Hepatocyte (in vitro differentiated cells): ENCODE measurements around the gene NR2C2.

Experiments
- CTCF ChIP-seq: fragments of 200-600 bp; sonication (generic); IDR thresholded peaks from 2 replicates; pipeline ENCODE4 v1.5.1; 2016; ENCODE audit warnings: antibody characterized with exemption, mild to moderate bottlenecking; ENCODE audit not compliant: poor library complexity
- EZH2phosphoT487 ChIP-seq: fragments of 200-600 bp; sonication (generic); IDR thresholded peaks from one replicate; pipeline ENCODE4 v1.6.1; 2018; ENCODE audit warnings: antibody characterized with exemption, mild to moderate bottlenecking, low read depth, moderate library complexity; ENCODE audit not compliant: unreplicated experiment, severe bottlenecking

GRCh38 chr3:14946236-14946635 lies 1.1 kb upstream of the NR2C2 start:
- TF ChIP-seq CTCF (no peak), EZH2phosphoT487 (no peak)
